Muscle of leg (tissue), 11 donors: ENCODE results near the gene SORBS1. TPM values are rescaled to one million over a fixed set of nuclear protein-coding genes. Genes with fewer than 3 reads are reported as not detected.
A peak's percentile ranks its signal among the peaks of the same experiment; 100 is the strongest.

Experiments
- DNase-seq: peaks from one replicate; pipeline ENCODE4 v3.0.0; 2013
- H3K27ac ChIP-seq: one replicate; pipeline ENCODE4 v1.5.1; 2013; ENCODE audit warnings: mild to moderate bottlenecking, low read length, control low read depth
- H3K27me3 ChIP-seq: one replicate; pipeline ENCODE4 v1.6.1; 2013; ENCODE audit warnings: low read length; ENCODE audit not compliant: control insufficient read depth, insufficient read depth
- H3K36me3 ChIP-seq: one replicate; pipeline ENCODE4 v1.6.1; 2013; ENCODE audit warnings: low read length; ENCODE audit not compliant: control insufficient read depth, insufficient read depth
- H3K4me1 ChIP-seq: one replicate; pipeline ENCODE4 v1.6.1; 2013; ENCODE audit warnings: low read length; ENCODE audit not compliant: control insufficient read depth, insufficient read depth
- H3K4me3 ChIP-seq: one replicate; pipeline ENCODE4 v1.5.1; 2013; ENCODE audit warnings: low read length, control low read depth
- H3K9me3 ChIP-seq: replicated peaks from 2 replicates; pipeline ENCODE4 v1.6.1; 2013; ENCODE audit warnings: low read depth, low read length; ENCODE audit not compliant: control insufficient read depth
- WGBS: methylation state at CpG from one replicate; pipeline ENCODE4 v1.1.5; 2013; ENCODE audit warnings: missing lambda C conversion rate; ENCODE audit not compliant: insufficient coverage; 5-methylcytosine and 5-hydroxymethylcytosine counted together
- polyA plus RNA-seq, 8 donors: library from polyadenylated mRNA; unstranded; fragments of 120-200 nt; gene quantifications; one replicate each; pipeline versions ENCODE4 v1.2.1 to v1.2.3, GENCODE V29; 2013; ENCODE audit warnings: inconsistent platforms in 1 of 8, low replicate concordance in 1 of 8; ENCODE audit not compliant: insufficient read length in 8 of 8, insufficient read depth in 1 of 8
- total RNA-seq: library from RNA; stranded (reverse); fragments of 120-200 nt; gene quantifications from one replicate; pipeline ENCODE4 v1.2.4, GENCODE V29; 2013

The SORBS1 gene
- total and polyA plus RNA-seq, 9 donors: 50.4 to 104 (median 57.8) TPM

DNA sequence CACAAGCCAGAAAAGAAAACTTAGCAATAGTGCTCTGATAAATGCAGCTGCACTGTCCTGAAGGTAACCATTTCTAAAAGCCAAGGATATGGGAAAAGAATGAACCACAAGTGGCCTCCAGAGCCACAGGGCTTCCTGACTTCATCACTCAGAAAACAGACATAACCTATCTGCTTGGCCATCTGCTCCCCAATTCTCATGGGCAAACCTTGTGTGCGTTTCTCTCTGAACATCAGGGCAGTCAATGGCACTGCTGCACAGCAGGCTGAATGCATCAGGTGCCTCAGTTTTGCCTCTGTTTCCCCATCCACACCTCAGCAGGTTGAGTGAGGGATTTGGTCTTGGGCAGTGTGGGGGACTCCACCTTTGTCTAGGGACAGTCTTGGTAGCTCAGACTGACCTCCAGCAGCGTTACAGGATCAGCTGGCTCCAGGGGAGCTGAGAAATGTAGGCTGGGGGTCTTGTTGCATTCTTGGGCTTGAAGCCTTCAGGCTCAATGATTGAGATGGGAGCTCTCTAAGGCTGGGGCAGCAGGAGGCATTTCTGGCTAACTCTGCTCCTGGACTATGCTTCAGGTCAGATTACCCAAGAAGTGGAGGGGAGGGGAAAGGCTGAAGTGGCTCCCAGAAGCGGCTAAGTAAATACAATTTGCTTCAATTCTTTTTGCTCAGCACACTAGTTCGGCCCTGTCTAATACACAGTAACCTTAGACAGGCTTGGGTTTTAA, 246.8 kb downstream of the SORBS1 start:
- no peak overlapping the region for H3K27ac ChIP-seq
- 83% methylated on average over 4 of the region's 4 CpGs for WGBS
- H3K9me3 ChIP-seq: no peaks in the 10 kb centered on the region
- no peak for DNase-seq
- H3K4me3 ChIP-seq: no peak overlapping the region
- H3K4me1 ChIP-seq: no peaks in the 10 kb centered on the region
- H3K27me3 ChIP-seq: no peaks in the 10 kb centered on the region
- peaks cover 13% of the 10 kb centered on the region for H3K36me3 ChIP-seq

DNA sequence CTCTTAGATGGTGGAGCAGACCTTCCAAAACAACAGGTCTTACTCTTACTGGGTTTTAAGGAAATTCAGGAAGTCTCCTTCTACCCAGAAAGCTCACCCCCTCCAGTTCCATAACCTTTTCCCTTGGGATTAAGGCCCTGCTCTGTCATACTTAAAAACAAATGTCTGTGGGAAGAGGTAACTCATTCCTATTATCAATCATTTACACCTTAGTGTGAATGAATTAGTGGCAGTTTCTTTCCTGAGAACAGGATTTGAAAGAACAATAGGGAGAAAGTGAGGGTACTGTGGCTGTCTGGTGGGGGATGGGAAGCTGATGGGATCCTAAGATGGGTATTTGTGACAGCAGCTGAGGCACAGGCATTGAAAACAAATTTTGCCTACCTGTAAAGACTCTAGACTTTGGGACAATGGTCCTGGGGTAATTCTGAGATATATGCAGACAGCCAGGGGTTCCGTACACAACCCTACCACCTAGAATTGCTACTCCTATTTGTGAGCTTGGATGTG, 248.1 kb downstream of the SORBS1 start:
- WGBS: no CpG with 5 or more reads among the region's 1 CpG
- Histone ChIP-seq H3K4me1 (no peaks in the 10 kb centered on the region), H3K9me3 (no peaks in the 10 kb centered on the region), H3K27me3 (no peaks in the 10 kb centered on the region), H3K4me3 (no peak overlapping the region), H3K27ac (no peak overlapping the region), H3K36me3 (peaks cover 13% of the 10 kb centered on the region)
- no peak for DNase-seq

DNA sequence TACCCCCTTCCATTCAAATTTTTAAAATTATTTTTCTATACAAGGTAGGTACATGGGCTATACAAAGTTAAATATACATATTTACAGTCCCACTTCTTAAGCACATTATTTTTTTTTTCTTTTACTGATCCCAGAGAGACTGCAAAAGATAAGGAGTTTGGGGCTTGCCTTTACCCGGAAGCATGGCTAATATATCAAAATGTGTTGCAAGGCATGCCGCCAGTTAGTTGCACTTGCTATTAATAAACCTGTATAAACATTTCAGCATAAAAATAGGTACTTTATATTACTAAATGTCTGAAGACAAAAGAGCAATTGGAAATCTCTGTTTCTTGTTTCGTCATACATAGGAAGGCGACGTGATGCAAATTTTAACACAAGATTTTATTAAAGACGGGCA, 248.9 kb downstream of the SORBS1 start:
- H3K27me3 ChIP-seq: no peaks in the 10 kb centered on the region
- H3K9me3 ChIP-seq: no peaks in the 10 kb centered on the region
- H3K36me3 ChIP-seq: peaks cover 13% of the 10 kb centered on the region
- DNase-seq: no peak
- WGBS: no CpG with 5 or more reads among the region's 6 CpGs
- no peak overlapping the region for H3K4me3 ChIP-seq
- H3K27ac ChIP-seq: no peak overlapping the region
- no peaks in the 10 kb centered on the region for H3K4me1 ChIP-seq

DNA sequence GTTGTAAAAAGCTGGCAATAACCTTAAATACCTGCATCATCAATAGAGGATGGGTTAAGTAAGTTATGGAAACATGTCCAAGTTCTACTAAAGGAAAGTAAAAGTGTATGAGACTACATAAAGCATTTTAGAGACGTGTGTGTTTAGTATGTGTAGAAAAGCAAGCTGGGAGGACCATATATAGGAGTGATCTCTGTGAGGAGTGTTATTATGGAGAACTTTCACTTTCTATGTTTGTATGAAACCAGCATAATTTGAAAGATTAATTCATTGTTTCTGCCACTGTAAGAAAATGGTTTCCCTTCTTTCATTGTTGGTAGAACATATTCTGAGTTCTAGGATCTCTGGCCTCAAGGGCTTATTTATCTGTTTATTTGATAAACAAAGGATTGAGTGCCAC, 251.2 kb downstream of the SORBS1 start:
- no peaks in the 10 kb centered on the region for H3K27me3 ChIP-seq
- DNase-seq: no peak
- H3K27ac ChIP-seq: no peak overlapping the region
- WGBS: 20% methylated on average over 1 of the region's 1 CpG
- no peak overlapping the region for H3K4me3 ChIP-seq
- H3K4me1 ChIP-seq: no peaks in the 10 kb centered on the region
- no peaks in the 10 kb centered on the region for H3K9me3 ChIP-seq
- H3K36me3 ChIP-seq: peaks cover 11% of the 10 kb centered on the region

DNA sequence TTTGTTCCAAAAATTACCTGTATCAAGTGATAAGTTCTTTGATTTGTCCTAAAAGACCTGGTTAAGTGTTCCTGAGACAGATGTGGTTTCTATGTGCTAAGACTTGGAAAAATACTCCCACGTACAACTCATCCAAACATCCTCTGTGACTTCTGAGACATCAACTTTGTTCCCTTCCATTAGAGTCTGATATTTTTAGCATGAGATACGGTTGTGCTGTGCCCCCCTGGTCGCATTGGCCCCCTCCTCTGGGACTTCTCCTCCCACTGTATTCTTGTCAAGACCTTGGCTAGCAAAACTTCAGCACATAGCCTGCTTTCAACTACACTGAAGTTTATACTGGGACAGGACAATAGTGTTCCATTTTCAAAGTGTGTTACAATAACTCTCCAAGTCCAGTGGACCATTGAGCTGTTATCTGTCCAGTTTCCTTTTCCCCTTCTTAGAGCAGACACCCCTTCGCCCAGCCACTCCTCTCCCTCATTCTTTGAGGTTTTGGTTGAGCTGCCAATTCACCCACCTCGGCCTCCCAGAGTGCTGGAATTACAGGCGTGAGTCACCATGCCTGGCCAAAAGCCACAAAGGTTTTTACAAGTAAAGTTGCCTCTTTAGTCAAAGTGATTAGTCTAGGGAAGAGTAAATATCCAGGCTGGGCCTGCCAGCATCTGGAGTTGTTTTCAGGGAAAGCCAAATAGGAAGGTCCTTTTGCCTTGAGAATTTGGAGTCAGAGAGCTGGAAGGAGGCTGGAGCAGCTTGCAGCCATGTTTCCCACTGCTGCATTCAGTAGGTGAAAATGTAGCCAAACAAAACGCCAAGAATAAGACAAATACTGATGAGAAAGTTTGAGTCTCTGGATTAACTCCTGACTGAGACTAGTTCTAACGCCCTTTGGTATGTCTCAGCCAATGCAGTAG, 252.5 kb downstream of the SORBS1 start:
- DNase-seq: peak; percentile 46
- Histone ChIP-seq H3K27me3 (no peaks in the 10 kb centered on the region), H3K36me3 (peaks cover 3% of the 10 kb centered on the region), H3K4me1 (no peaks in the 10 kb centered on the region), H3K27ac (no peak overlapping the region), H3K9me3 (no peaks in the 10 kb centered on the region), H3K4me3 (no peak overlapping the region)
- 37% methylated on average over 5 of the region's 8 CpGs for WGBS

DNA sequence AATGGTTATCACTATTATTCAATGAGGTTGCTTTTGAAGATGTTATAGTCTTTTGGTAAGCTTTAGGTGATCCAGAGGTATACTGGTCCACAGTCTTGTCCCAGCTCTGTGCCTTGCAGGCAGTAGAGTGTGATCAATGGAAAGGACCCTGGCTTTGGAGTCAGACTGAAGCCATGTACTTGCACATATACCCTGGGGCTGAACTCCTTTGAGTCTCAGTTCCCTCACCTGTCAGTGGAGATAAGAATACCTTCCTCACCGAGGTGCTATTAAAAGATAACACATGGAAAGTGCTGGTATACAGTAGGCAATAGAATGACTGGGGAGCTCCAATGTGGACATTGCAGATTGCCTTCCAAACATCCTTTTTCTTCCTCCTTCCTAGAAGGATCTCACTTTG, 254.3 kb downstream of the SORBS1 start:
- H3K27me3 ChIP-seq: no peaks in the 10 kb centered on the region
- H3K4me1 ChIP-seq: no peaks in the 10 kb centered on the region
- no peaks in the 10 kb centered on the region for H3K9me3 ChIP-seq
- no peaks in the 10 kb centered on the region for H3K36me3 ChIP-seq
- DNase-seq: no peak
- no peak overlapping the region for H3K4me3 ChIP-seq
- no CpG with 5 or more reads among the region's 1 CpG for WGBS
- H3K27ac ChIP-seq: no peak overlapping the region

DNA sequence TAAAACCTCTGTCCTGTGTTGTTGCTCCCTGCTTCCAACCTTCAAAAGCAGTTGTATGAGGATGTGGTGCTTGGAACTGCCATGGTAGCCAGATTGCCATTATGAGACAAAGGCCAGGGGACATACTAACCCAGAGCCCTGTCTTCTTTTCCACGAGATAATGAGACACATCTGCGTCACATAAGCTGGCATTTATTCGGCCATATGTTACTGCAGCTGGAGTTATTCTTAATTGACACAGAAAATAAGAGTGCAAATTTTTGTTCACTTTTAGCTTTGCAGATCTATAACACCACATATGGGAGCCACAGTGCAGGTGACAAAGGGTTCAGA, 254.9 kb downstream of the SORBS1 start:
- Histone ChIP-seq H3K27me3 (no peaks in the 10 kb centered on the region), H3K27ac (no peak overlapping the region), H3K36me3 (no peaks in the 10 kb centered on the region), H3K4me1 (no peaks in the 10 kb centered on the region), H3K4me3 (no peak overlapping the region), H3K9me3 (no peaks in the 10 kb centered on the region)
- DNase-seq: no peak
- WGBS: no CpG with 5 or more reads among the region's 3 CpGs

DNA sequence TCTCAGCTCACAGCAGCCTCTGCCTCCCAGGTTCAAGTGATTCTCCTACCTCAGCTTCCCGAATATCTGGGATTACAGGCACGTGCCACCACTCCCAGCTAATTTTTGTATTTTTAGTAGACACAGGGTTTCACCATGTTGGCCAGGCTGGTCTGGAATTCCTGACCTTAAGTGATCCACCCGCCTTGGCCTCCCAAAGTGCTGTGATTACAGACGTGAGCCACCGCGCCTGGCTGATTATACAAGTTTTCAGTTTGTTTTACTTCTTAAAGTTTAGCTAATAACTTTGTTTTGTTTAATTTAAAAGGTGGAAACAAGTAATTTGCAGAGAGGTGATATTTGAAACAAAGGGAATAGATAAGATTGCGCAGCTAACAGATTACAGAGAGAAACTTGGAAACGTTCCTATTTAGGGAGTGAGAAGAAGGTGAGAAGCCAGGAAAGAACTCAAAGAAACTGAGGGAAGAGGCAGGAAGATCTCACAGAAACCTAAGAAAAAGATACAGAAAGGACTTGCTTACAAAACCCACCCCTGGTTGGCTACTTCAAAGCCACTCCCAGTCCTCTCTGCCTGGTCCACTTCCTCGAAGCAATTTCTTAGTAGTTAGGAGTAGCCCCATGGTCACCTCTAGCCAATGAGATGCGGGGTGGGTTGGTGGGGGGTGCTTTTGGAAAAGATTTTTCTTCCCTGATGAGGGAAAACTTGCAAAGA, 255.4 kb downstream of the SORBS1 start:
- Histone ChIP-seq H3K36me3 (no peaks in the 10 kb centered on the region), H3K27ac (no peak overlapping the region), H3K4me1 (no peaks in the 10 kb centered on the region), H3K27me3 (no peaks in the 10 kb centered on the region), H3K4me3 (no peak overlapping the region), H3K9me3 (no peaks in the 10 kb centered on the region)
- WGBS: no CpG with 5 or more reads among the region's 10 CpGs
- DNase-seq: no peak

DNA sequence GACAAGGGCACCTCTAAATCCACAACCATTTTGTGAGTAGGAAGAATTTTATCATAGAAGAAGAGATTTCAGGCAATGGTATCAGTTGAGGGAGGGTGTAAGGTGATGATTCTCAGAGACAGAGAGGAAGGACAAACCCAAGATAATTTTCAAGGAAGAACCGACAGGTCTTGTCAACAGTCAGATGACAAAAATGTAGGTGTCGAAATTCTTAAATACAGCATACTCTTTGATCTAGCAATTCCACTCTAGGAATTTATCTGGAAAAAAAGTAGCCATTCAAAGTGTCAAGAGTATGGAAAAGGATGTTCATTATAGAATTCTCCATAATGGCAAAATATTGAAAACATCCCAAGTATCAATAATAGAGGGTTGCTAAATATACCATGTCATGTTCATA, 256.2 kb downstream of the SORBS1 start:
- DNase-seq: no peak
- no peaks in the 10 kb centered on the region for H3K36me3 ChIP-seq
- H3K27me3 ChIP-seq: no peaks in the 10 kb centered on the region
- no peaks in the 10 kb centered on the region for H3K4me1 ChIP-seq
- no peak overlapping the region for H3K27ac ChIP-seq
- no CpG with 5 or more reads among the region's 2 CpGs for WGBS
- H3K9me3 ChIP-seq: no peaks in the 10 kb centered on the region
- H3K4me3 ChIP-seq: no peak overlapping the region

DNA sequence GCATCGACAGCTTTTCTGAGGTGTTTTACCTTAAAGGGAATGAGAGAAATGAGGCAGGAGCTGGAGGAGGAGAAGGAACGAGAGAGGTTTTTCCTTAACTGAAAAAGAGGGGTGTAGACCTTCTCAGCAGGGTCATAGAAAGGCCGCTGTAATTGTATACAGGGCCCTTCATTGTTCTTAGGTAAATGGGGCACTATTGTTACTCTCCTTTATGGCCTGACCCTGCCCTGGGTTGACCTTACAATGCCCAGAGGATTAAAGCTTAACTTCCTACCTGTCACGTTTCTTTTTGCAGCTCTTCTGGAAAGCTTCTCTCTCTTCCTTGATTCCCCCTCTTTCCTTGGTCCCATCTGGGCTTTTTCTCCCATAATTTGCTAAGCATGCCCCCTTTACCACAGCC, 256.7 kb downstream of the SORBS1 start:
- no peaks in the 10 kb centered on the region for H3K36me3 ChIP-seq
- DNase-seq: no peak
- no peaks in the 10 kb centered on the region for H3K9me3 ChIP-seq
- no peak overlapping the region for H3K4me3 ChIP-seq
- WGBS: 46% methylated on average over 4 of the region's 4 CpGs
- no peaks in the 10 kb centered on the region for H3K27me3 ChIP-seq
- H3K4me1 ChIP-seq: no peaks in the 10 kb centered on the region
- H3K27ac ChIP-seq: no peak overlapping the region
